Hindlimb muscle (tissue), 1 donor: ENCODE data around the gene GLI2. TPM values are rescaled to one million over a fixed set of nuclear protein-coding genes. Genes with fewer than 3 reads are reported as not detected.
A peak's percentile ranks its signal among the peaks of the same experiment; 100 is the strongest.

ENCODE experiments used
- DNase-seq: peaks from one replicate; pipeline ENCODE4 v3.0.0-alpha.2; 2013
- polyA plus RNA-seq: library from polyadenylated mRNA; unstranded; fragments of 120-200 nt; gene quantifications from one replicate; pipeline ENCODE4 v1.2.1, GENCODE V29; 2013; ENCODE audit not compliant: insufficient read length

The GLI2 gene
- 10.8 TPM for polyA plus RNA-seq

- DNase-seq, result peak; percentile 87
These were observed at the start of gene GLI2 for GRCh38 chr2:120735746-120736170. Gene GLI2, plus strand, starts transcription at chr2:120735868. Its CDS starts 61,453 bp downstream, at chr2:120797321.

- no peak for DNase-seq
These were observed 49.7 kb upstream of the GLI2 start for GRCh38 chr2:120685974-120686297.

GRCh38 chr2:120686511-120687168 is 49.0 kb upstream of the GLI2 start:
- no peak for DNase-seq

GRCh38 chr2:120687210-120687609 is 48.5 kb upstream of the GLI2 start:
- DNase-seq, result no peak

GRCh38 chr2:120690521-120690920 is 45.1 kb upstream of the GLI2 start:
- no peak for DNase-seq

- DNase-seq, result no peak
These were observed 44.3 kb upstream of the GLI2 start for GRCh38 chr2:120691410-120691809.

GRCh38 chr2:120692691-120693090 is 43.0 kb upstream of the GLI2 start:
- DNase-seq, result no peak

- DNase-seq, result no peak
These were observed 42.5 kb upstream of the GLI2 start for GRCh38 chr2:120693121-120693520.

- DNase-seq, result no peak
These were observed 41.6 kb upstream of the GLI2 start for GRCh38 chr2:120694034-120694433.

GRCh38 chr2:120697471-120697870 is 38.2 kb upstream of the GLI2 start:
- DNase-seq, result no peak

GRCh38 chr2:120699292-120699691 is 36.4 kb upstream of the GLI2 start:
- DNase-seq, result no peak

- DNase-seq, result peak; percentile 69
These were observed 35.0 kb upstream of the GLI2 start for GRCh38 chr2:120700659-120701058.

- no peak for DNase-seq
These were observed 34.6 kb upstream of the GLI2 start for GRCh38 chr2:120701096-120701495.

GRCh38 chr2:120701499-120701898 is 34.2 kb upstream of the GLI2 start:
- DNase-seq, result no peak

- no peak for DNase-seq
These were observed 33.6 kb upstream of the GLI2 start for GRCh38 chr2:120702061-120702460.

- no peak for DNase-seq
These were observed 32.9 kb upstream of the GLI2 start for GRCh38 chr2:120702801-120703200.

GRCh38 chr2:120703330-120703994 is 32.2 kb upstream of the GLI2 start:
- no peak for DNase-seq

GRCh38 chr2:120704696-120705095 is 31.0 kb upstream of the GLI2 start:
- DNase-seq, result no peak

- no peak for DNase-seq
These were observed 27.9 kb upstream of the GLI2 start for GRCh38 chr2:120707816-120708215.

- DNase-seq, result no peak
These were observed 26.6 kb upstream of the GLI2 start for GRCh38 chr2:120708944-120709607.

- DNase-seq, result no peak
These were observed 26.0 kb upstream of the GLI2 start for GRCh38 chr2:120709608-120710041.

GRCh38 chr2:120710256-120710655 is 25.4 kb upstream of the GLI2 start:
- no peak for DNase-seq

- no peak for DNase-seq
These were observed 24.0 kb upstream of the GLI2 start for GRCh38 chr2:120711694-120712093.

- DNase-seq, result no peak
These were observed 23.4 kb upstream of the GLI2 start for GRCh38 chr2:120712180-120712681.
